ENCODE data around the gene MEX3C. TPM values are rescaled to one million over a fixed set of nuclear protein-coding genes. Genes with fewer than 3 reads are reported as not detected.
A peak's percentile ranks its signal among the peaks of the same experiment; 100 is the strongest.

MEX3C gene
- polyA plus RNA-seq, 1 donor from 2014 or later, result 4.8 TPM

- peak overlapping the region; percentile 75 to 96 (median 84) for H3K4me3 Mint-ChIP-seq
- no peaks in the 10 kb centered on the region for H3K36me3 Mint-ChIP-seq
- H3K4me1 Mint-ChIP-seq, result peaks cover 31 to 36% (median 36%) of the 10 kb centered on the region in 3 donors
- no peaks in the 10 kb centered on the region for H3K9me3 Mint-ChIP-seq
- no peaks in the 10 kb centered on the region for H3K27me3 Mint-ChIP-seq
- peak overlapping the region; percentile 81 to 100 (median 97) for H3K27ac Mint-ChIP-seq
These were observed 45.6 kb downstream of the MEX3C start for GRCh38 chr18:51151568-51152511.

GRCh38 chr18:51151185-51151567 lies 46.3 kb downstream of the MEX3C start:
- no peaks in the 10 kb centered on the region for H3K36me3 Mint-ChIP-seq
- H3K4me1 Mint-ChIP-seq, result peaks cover 31 to 36% (median 32%) of the 10 kb centered on the region in 3 donors
- H3K9me3 Mint-ChIP-seq, result no peaks in the 10 kb centered on the region
- H3K27me3 Mint-ChIP-seq, result no peaks in the 10 kb centered on the region
- peak overlapping the region; percentile 75 to 96 (median 84) for H3K4me3 Mint-ChIP-seq
- peak overlapping the region; percentile 83 to 100 (median 97) for H3K27ac Mint-ChIP-seq

- H3K9me3 Mint-ChIP-seq, result no peaks in the 10 kb centered on the region
- H3K27ac Mint-ChIP-seq, result peak overlapping the region in 1 of 3 donors; percentile 71
- peaks cover 31 to 35% (median 32%) of the 10 kb centered on the region in 3 donors for H3K4me1 Mint-ChIP-seq
- no peaks in the 10 kb centered on the region for H3K36me3 Mint-ChIP-seq
- H3K27me3 Mint-ChIP-seq, result no peaks in the 10 kb centered on the region
- peak overlapping the region in 2 of 4 donors; percentile 21 to 34 for H3K4me3 Mint-ChIP-seq
These were observed 47.3 kb downstream of the MEX3C start for GRCh38 chr18:51150113-51150700.

DNA sequence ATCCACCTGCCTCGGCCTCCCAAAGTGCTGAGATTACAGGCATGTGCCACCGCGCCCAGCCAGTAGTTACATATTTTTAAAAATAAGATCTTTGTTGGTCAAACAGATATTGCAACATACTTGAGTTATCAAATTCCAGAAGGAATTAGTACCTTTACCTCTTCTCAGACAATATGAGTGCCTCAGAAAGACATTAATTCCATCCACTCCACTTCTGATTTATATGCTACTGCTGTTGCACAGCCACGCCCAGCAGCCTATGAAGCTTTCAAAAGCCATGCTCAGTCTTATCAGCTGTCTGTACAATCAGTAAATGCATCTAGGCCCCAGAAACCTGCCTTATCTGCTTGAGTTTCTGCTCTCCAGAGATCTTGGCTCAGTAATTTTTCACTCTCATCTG lies 47.8 kb downstream of the MEX3C start:
- H3K36me3 Mint-ChIP-seq, result no peaks in the 10 kb centered on the region
- peak overlapping the region in 1 of 3 donors; percentile 71 for H3K27ac Mint-ChIP-seq
- H3K27me3 Mint-ChIP-seq, result no peaks in the 10 kb centered on the region
- H3K4me3 Mint-ChIP-seq, result peak overlapping the region in 1 of 4 donors; percentile 34
- peaks cover 29 to 33% (median 29%) of the 10 kb centered on the region in 3 donors for H3K4me1 Mint-ChIP-seq
- no peaks in the 10 kb centered on the region for H3K9me3 Mint-ChIP-seq

- no peak overlapping the region for H3K4me3 Mint-ChIP-seq
- H3K27me3 Mint-ChIP-seq, result no peaks in the 10 kb centered on the region
- H3K27ac Mint-ChIP-seq, result no peak overlapping the region
- no peaks in the 10 kb centered on the region for H3K36me3 Mint-ChIP-seq
- peaks cover 12 to 13% (median 12%) of the 10 kb centered on the region in 3 donors for H3K4me1 Mint-ChIP-seq
- no peaks in the 10 kb centered on the region for H3K9me3 Mint-ChIP-seq
These were observed 50.6 kb downstream of the MEX3C start for GRCh38 chr18:51146909-51147308.

- peak overlapping the region in 1 of 4 donors; percentile 75 for H3K4me3 Mint-ChIP-seq
- peaks cover 1 to 3% (median 2%) of the 10 kb centered on the region in 3 donors for H3K9me3 Mint-ChIP-seq
- H3K36me3 Mint-ChIP-seq, result no peaks in the 10 kb centered on the region
- no peaks in the 10 kb centered on the region for H3K27me3 Mint-ChIP-seq
- peaks cover 7 to 19% (median 15%) of the 10 kb centered on the region in 3 donors for H3K4me1 Mint-ChIP-seq
- H3K27ac Mint-ChIP-seq, result peak overlapping the region in 2 of 3 donors; percentile 34 to 57
These were observed 58.5 kb downstream of the MEX3C start for GRCh38 chr18:51138936-51139335.

- H3K36me3 Mint-ChIP-seq, result peaks cover 1% of the 10 kb centered on the region
These were observed 59.6 kb downstream of the MEX3C start for GRCh38 chr18:51137891-51138290.

DNA sequence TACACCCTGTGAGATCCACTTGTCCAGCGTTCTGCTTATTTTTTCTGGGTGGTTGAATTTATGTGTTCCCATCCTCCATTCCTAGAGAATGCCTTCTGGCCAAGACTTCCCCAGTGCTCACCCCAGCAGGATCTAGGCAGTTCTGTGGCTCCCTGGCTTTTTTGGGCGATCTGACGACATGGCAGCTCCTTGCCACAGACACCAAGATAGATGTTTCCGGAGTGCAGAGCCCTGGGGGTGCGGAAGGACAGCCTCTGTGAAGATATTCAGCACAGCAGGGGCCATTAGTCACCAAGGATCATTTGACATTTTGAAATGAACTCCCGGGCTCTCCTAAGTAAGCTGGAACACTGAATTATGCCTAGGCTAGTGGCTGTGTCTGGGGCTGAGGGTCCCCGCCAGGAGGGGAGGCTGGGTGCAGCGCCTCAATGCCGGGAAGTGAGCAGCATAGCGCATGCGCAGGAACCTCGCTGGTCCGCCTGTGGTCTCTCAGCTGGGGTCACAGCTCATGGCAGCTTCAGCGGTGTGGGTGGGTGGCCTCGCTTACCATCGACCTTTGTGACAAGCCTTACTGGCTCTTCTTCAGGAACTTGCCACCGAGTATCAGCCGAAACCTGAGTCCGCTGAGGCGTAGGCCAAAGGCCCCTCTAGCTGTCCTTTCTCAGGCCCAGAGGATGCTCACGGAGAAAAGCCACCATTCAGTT lies 60.3 kb downstream of the MEX3C start:
- Mint-ChIP-seq H3K36me3 (peaks cover 2% of the 10 kb centered on the region), H3K27ac (peak overlapping the region in 1 of 3 donors; percentile 16), H3K9me3 (peaks cover 1 to 3% (median 2%) of the 10 kb centered on the region in 3 donors), H3K4me3 (no peak overlapping the region), H3K27me3 (no peaks in the 10 kb centered on the region), H3K4me1 (peaks cover 7 to 17% (median 15%) of the 10 kb centered on the region in 3 donors)

More at GRCh38 chr18:51137891-51138290, 59.6 kb downstream of the MEX3C start:
- peak overlapping the region in 1 of 4 donors; percentile 75 for H3K4me3 Mint-ChIP-seq
- H3K4me1 Mint-ChIP-seq, result peaks cover 7 to 19% (median 15%) of the 10 kb centered on the region in 3 donors
- H3K27ac Mint-ChIP-seq, result no peak overlapping the region
- peaks cover 1 to 3% (median 2%) of the 10 kb centered on the region in 3 donors for H3K9me3 Mint-ChIP-seq
- no peaks in the 10 kb centered on the region for H3K27me3 Mint-ChIP-seq

DNA sequence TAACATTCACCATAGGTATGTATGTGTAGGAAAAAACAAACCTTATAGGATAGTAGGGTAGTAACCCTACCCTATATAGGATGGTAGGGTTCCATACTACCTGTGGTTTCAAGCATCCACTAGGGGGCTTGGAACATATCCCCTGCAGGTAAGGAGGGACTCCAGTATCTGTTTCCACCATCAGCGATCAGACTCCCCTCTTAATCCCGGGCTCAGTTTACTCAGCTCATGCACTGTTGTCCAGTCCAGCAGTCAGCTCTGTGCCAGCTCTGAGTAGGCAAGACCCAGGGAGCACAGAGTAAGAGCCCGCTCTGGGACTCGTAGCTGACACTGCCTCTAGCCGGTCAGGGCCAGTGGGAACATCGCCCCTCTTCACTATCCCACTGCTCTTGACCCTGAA lies 61.7 kb downstream of the MEX3C start:
- no peak overlapping the region for H3K4me3 Mint-ChIP-seq
- no peaks in the 10 kb centered on the region for H3K27me3 Mint-ChIP-seq
- H3K27ac Mint-ChIP-seq, result no peak overlapping the region
- peaks cover 2% of the 10 kb centered on the region for H3K36me3 Mint-ChIP-seq
- peaks cover 4 to 13% (median 11%) of the 10 kb centered on the region in 3 donors for H3K4me1 Mint-ChIP-seq
- peaks cover 0 to 1% (median 1%) of the 10 kb centered on the region in 3 donors for H3K9me3 Mint-ChIP-seq

- peaks cover 4 to 12% (median 11%) of the 10 kb centered on the region in 3 donors for H3K4me1 Mint-ChIP-seq
- no peak overlapping the region for H3K27ac Mint-ChIP-seq
- H3K4me3 Mint-ChIP-seq, result no peak overlapping the region
- no peaks in the 10 kb centered on the region for H3K27me3 Mint-ChIP-seq
- H3K9me3 Mint-ChIP-seq, result no peaks in the 10 kb centered on the region
- peaks cover 2% of the 10 kb centered on the region for H3K36me3 Mint-ChIP-seq
These were observed 62.1 kb downstream of the MEX3C start for GRCh38 chr18:51135364-51135763.

- H3K36me3 Mint-ChIP-seq, result peaks cover 2% of the 10 kb centered on the region
- no peaks in the 10 kb centered on the region for H3K9me3 Mint-ChIP-seq
- H3K4me1 Mint-ChIP-seq, result peaks cover 4 to 11% (median 9%) of the 10 kb centered on the region in 3 donors
- no peak overlapping the region for H3K4me3 Mint-ChIP-seq
- H3K27me3 Mint-ChIP-seq, result no peaks in the 10 kb centered on the region
- no peak overlapping the region for H3K27ac Mint-ChIP-seq
These were observed 62.8 kb downstream of the MEX3C start for GRCh38 chr18:51134721-51135120.

DNA sequence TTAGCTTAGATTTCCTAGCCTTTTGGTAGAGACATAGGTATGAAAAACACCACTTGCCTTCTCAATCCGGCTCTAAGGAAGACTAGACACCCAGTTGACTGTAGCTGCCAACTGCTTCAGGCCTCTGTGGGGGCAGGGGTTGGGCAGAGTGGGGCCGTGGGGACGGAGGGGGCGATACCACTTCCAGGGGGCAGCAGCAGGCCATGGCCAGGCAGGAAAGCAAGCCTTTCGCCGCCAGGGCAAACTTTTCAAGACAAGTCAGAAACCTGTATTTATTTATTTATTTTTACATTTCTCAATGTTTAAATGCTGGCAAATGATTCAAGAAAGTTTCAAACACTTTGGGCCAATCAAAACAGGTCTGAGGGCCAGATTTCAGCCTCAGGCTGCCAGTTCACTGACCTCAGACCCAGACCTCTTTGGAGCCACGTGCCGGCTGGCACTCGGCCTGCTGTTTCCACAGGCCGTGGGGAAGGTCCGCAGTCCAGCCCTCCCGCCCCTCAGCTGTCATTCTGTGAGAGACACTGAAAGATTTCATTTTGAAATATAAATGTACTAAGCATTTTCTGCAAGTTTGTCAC lies 63.8 kb downstream of the MEX3C start:
- no peaks in the 10 kb centered on the region for H3K9me3 Mint-ChIP-seq
- no peak overlapping the region for H3K4me3 Mint-ChIP-seq
- H3K27ac Mint-ChIP-seq, result no peak overlapping the region
- no peaks in the 10 kb centered on the region for H3K27me3 Mint-ChIP-seq
- H3K4me1 Mint-ChIP-seq, result peaks cover 4 to 8% (median 7%) of the 10 kb centered on the region in 3 donors
- H3K36me3 Mint-ChIP-seq, result peaks cover 2% of the 10 kb centered on the region

DNA sequence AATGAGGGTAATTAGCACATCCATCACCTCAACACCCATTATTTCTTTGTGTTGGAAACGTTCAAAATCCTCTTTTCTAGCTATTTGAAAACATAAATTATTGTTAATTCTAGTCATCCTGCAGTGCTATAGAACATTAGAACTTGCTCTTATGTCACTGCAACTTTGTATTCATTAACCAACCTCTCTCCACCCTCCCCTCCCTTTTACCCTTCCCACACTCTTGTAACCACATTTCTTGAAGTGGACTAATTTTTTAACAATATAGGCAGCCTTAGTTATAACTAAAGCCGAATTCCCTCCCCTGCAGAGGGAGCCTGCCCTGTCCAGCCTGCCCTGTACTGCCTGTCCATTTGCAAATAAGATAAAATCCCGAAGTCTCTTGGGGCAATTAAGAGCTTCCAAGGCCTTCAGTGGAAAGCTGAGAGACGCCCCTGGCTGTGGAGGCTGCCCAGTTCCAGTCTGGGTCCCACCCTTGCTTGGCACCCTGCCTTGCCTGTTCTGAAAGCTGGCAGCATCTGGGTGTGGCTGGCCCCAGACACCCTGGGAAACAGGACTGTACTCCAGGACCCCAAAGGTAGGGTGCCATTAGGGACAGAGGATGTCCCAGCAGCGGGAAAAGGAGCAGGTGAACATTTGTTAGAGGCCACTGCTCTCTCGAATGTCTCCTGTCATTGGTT lies 65.1 kb downstream of the MEX3C start:
- Mint-ChIP-seq H3K9me3 (no peaks in the 10 kb centered on the region), H3K27ac (peak overlapping the region in 1 of 3 donors; percentile 43), H3K4me1 (peaks cover 0 to 1% (median 0%) of the 10 kb centered on the region in 3 donors), H3K27me3 (no peaks in the 10 kb centered on the region), H3K4me3 (no peak overlapping the region), H3K36me3 (peaks cover 2% of the 10 kb centered on the region)

GRCh38 chr18:51128533-51128932 lies 68.9 kb downstream of the MEX3C start:
- H3K36me3 Mint-ChIP-seq, result peaks cover 2% of the 10 kb centered on the region

More at GRCh38 chr18:51128533-51128932, 68.9 kb downstream of the MEX3C start:
- Mint-ChIP-seq H3K4me3 (no peak overlapping the region), H3K27ac (no peak overlapping the region), H3K27me3 (peaks cover 6% of the 10 kb centered on the region), H3K9me3 (peaks cover 0 to under 1% (median 0%) of the 10 kb centered on the region in 3 donors), H3K4me1 (no peaks in the 10 kb centered on the region)

All from IgD-negative memory B cell (primary cell).